Ecto neural progenitor cell (in vitro differentiated cells): ENCODE results near the gene LARGE2.

Experiments used
- DNase-seq: peaks from one replicate; pipeline ENCODE4 v3.0.0-alpha.2; 2018; ENCODE audit warnings: low spot score

LARGE2 gene

DNA sequence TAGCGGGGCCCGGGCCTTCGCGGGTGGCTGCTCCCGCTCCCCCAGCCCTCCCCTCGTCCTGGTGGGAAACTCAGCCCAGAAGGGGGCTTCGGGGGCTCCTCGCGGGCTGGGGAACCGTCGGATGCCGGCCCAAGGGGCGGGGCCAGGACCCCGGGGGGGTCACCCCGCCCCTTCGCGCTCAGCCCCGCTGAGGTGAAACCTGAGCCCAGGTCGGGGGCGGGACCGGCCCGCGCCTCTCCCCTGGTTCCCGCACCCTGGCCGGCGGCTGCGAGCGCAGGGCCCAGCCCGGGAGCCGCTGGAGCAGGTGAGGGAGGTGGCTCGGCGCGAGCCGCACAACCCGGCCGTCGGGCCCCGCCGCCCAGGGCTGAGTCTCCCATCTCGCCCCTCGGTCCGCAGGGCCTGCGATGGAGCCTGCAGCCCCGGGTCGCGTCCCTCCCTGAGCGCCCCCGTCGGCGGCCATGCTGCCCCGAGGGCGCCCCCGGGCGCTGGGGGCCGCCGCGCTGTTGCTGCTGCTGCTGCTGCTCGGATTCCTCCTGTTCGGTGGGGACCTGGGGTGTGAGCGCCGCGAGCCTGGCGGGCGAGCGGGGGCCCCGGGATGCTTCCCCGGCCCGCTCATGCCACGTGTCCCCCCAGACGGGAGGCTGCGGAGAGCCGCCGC lies at the start of gene LARGE2:
Gene LARGE2, plus strand, starts transcription at position 232 of the 658 bp plus-strand sequence. Its CDS starts 227 bp downstream, at position 459.
- DNase-seq, result peak; percentile 85

GRCh38 chr11:45876401-45876800 lies 46.1 kb upstream of the LARGE2 start:
- no peak for DNase-seq

DNA sequence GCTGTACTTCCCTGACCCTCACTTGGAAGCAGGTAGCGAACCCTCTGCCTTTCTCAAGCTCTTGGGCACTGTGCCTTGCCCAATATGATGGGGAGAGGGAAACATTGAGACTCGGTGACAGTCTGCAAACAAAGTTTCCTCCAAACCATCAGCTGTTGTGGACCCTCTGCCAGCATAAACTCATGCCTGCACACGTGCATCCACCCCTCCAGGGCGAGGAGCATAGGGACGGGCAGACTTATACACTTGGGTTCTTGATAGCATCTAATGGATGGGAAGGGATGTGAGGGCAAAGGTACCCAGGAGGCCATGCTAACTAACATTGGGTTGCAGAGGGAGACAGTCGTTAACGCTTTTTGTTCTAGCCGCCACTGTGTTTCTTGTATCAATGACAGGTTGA lies 45.2 kb upstream of the LARGE2 start:
- no peak for DNase-seq

GRCh38 chr11:45877845-45878244 lies 44.6 kb upstream of the LARGE2 start:
- DNase-seq, result no peak

- DNase-seq, result no peak
Observed at GRCh38 chr11:45879803-45880686, 42.4 kb upstream of the LARGE2 start.

- no peak for DNase-seq
Observed at GRCh38 chr11:45880772-45881570, 41.5 kb upstream of the LARGE2 start.

DNA sequence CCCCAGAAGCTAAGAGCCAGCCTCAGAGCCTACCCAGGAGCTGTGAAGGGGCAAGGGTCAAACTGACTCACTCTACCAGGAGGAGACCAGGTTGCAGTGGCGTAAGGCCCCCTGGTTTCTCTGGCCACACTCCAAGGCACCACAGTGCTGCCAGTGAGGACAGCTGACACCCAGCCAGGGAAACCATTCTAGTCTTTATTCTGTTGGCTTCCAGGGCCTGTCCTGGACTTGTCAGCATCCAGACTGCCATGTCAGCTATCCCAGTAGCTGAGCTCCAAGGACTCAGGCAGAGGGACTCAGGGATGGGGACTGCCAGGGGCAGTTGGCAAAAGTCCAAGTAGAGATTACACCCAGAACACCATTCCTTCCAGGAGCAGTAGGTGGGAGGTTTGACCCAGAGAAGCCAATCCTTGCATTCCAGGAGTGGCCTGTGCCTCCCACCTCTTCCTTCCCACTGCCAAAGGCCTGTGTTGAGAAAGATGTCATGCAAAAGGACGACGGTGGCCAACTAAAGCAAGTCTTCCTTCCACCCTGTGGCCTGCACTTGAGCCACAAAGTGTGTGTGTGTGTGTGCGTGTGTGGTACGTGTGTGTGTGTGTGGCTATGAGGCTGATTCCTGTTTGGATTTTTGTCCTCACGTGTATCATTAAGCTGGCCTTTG lies 40.6 kb upstream of the LARGE2 start:
- DNase-seq, result no peak

DNA sequence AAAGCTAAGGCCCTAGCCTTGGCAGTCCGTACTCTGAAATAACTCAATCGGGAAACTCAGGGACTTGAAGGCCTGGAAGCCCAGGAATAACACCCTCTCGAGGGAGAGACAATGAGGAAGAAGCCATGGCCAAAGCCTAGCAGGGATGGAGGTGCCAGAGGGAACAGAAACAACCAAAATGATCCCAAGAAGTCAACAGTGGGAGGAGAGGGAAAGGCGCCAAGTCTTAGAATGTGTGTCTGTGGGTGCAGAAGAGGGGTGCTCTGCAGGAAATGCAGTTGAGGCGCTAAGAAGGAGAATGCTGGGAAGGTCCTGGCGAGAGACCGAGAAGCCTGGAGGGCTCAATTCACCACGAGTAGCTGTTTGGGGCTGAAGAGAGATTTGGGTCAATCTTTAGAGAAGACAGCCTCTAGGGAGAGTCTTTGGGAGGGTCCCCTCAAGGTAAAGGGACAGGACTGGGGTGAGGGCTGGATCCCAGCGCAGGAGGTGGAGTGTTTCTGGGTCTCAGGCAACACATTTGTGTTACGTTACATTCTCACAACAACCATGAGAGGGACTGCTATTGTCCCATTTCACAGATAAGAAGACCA lies 37.8 kb upstream of the LARGE2 start:
- DNase-seq, result no peak

- DNase-seq, result peak; percentile 89
Observed at GRCh38 chr11:45885274-45885920, 37.1 kb upstream of the LARGE2 start, which contains the start of gene MAPK8IP1. Gene MAPK8IP1 (plus strand): TSS chr11:45885651. CDS start chr11:45885821, 170 bp downstream.

GRCh38 chr11:45885921-45886721 lies 36.3 kb upstream of the LARGE2 start:
- peak; percentile 60 for DNase-seq

DNA sequence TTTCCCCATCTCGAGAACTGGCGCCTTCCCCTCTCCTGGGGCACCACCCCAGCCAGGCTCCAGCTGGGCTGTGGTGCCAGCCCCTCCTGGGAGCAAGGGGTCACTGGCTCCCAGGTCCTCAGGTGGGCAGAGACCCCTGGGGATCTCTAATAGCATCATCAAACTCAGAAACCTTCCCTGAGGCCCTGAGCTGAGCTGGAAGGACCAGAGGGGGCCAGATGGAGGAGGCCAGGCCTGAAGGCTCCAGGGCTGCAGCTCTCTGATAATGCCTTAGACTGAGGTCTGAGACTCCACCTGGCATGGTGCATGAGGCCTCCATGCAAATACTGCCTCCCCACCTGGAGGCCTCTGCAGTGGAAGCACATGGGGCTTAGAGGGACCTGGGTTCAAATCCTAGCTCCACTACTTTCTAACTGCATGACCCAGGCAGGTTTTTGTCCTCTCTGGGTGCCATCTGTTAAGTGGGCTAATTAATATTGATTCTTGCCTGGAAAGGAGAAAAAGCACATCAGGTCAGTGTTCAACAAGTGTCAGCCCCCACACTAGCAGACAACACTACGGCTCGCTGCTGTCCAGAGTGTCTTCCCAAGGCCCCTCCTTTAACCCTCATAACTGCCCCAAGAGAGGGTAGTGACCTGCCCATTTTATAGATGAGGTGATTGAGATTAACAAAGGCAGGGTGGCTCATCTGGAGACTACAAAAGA lies 35.5 kb upstream of the LARGE2 start:
- DNase-seq, result no peak

DNA sequence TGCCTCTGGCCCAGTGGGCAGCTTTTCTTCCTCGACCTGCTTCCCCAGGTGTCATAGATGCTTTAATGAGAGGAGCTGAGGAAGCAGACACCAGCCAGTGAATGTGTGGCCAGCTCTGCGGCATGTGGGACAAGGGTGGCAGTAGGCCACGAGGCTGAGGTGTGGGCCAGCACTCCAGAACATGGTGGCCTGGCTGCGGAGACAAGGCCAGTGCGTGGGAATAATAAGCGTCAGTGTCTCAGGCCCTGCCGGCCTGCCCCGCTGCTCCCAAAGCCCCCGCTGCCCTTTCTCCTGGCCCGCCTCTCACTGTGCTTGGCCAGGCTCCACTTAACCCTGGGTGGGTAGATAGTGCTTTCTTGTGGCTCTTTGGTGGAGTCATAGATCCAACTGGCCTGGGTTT lies 34.9 kb upstream of the LARGE2 start:
- DNase-seq, result no peak

DNA sequence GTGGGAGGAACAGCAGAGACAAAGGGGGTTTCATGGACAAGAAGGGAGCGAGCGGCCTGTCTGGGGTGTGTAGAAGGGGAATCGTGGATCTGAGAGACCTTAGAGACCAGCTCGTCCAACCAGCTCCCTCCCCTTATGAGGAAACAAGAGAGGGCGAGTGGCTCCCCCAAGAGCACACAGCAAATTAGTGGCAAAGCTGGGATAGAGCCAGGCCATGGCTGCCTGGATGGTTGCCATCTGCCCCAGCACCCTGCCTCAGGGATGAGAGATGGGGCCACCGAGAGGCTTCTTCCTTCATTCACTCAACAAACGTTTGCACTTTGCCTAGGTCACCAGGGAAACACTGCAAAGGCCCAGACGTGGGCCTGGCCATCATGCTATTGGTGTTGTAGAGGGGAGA lies 32.9 kb upstream of the LARGE2 start:
- DNase-seq, result no peak

GRCh38 chr11:45889966-45890365 lies 32.5 kb upstream of the LARGE2 start:
- DNase-seq, result no peak

- DNase-seq, result no peak
Observed at GRCh38 chr11:45890886-45891550, 31.4 kb upstream of the LARGE2 start.

DNA sequence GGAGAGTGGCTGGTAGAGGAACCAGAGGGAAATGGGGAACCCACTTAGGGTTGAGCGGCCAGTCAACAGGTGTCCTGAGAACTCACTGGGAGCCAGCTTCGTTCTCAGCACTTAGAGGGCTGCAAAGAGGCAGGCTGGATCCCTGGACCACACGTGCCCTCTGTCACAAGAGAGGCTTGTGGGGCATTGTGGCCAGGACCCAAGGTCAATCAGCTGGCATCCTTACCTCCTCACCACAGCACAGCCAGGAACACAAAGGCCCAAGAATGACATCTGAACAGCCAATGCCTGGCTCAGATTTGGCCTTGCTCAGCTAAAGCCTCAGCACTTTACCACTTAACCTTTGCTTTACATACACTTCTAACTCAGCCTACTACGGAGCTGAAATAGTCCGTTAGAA lies 29.6 kb upstream of the LARGE2 start:
- no peak for DNase-seq

GRCh38 chr11:45894555-45895247 lies 27.8 kb upstream of the LARGE2 start:
- no peak for DNase-seq

GRCh38 chr11:45895553-45896259 lies 26.8 kb upstream of the LARGE2 start:
- no peak for DNase-seq
